HepG2 (cell line): Measurements from ENCODE around the gene GUK1. TPM values are rescaled to one million over a fixed set of nuclear protein-coding genes. Genes with fewer than 3 reads are reported as not detected.
A peak's percentile ranks its signal among the peaks of the same experiment; 100 is the strongest.

Source experiments
- EHMT2 ChIP-seq: fragments of 200-600 bp; sonication (generic); IDR thresholded peaks from 2 replicates; pipeline ENCODE4 v1.7.0; 2017; ENCODE audit warnings: antibody characterized with exemption, low read depth, low read length, borderline replicate concordance
- KDM6A ChIP-seq: IDR thresholded peaks from 2 replicates; pipeline ENCODE4 v1.6.1; 2016; ENCODE audit warnings: low read depth
- MAFG ChIP-seq: sonication (generic); formaldehyde crosslinking; IDR thresholded peaks from 2 replicates; pipeline ENCODE4 v1.5.1; 2020; ENCODE audit warnings: mild to moderate bottlenecking, missing genetic modification reagents
- MZF1 ChIP-seq: sonication (generic); formaldehyde crosslinking; IDR thresholded peaks from 2 replicates; pipeline ENCODE4 v1.8.1; 2023; ENCODE audit warnings: mild to moderate bottlenecking, missing genetic modification reagents, borderline replicate concordance
- SMYD3 ChIP-seq: sonication (generic); formaldehyde crosslinking; IDR thresholded peaks from 2 replicates; pipeline ENCODE4 v1.8.1; 2023; ENCODE audit warnings: mild to moderate bottlenecking, missing genetic modification reagents
- ZNF274 ChIP-seq: sonication (generic); formaldehyde crosslinking; IDR thresholded peaks from 2 replicates; pipeline ENCODE4 v1.5.1; 2020; ENCODE audit warnings: mild to moderate bottlenecking, missing genetic modification reagents
- ZNF772 ChIP-seq: sonication (generic); formaldehyde crosslinking; IDR thresholded peaks from 2 replicates; pipeline ENCODE4 v1.5.0; 2020; ENCODE audit warnings: mild to moderate bottlenecking, missing genetic modification reagents
- polyA plus RNA-seq, 8 experiments: library from polyadenylated mRNA; depleted of rRNA in 3 of 8; stranded (reverse) in 7 of 8; unstranded in 1 of 8; fragments of >200 nt; fragmentation: Illumina TruSeq in 4 of 8; extraction: Trizol in 4 of 8; gene quantifications; 2 replicates each; pipeline versions ENCODE4 v1.2.1 to v1.2.3, GENCODE V29; 2011 to 2016; ENCODE audit warnings: low read depth in 4 of 8, missing spikeins in 1 of 8, mixed read lengths in 1 of 8; ENCODE audit not compliant: insufficient read depth in 1 of 8
- total RNA-seq, 5 experiments: library from RNA; depleted of rRNA; stranded (reverse); fragments of >200 nt; fragmentation: Illumina TruSeq; extraction: Trizol; gene quantifications; 2 replicates each; pipeline ENCODE4 v1.2.3, GENCODE V29; 2016; ENCODE audit warnings: low read depth in 1 of 5
- TF ChIP-seq, protein P1 (sequence below): sonication (generic); formaldehyde crosslinking; IDR thresholded peaks from 2 replicates; pipeline ENCODE4 v1.5.0; 2020; ENCODE audit warnings: mild to moderate bottlenecking, missing genetic modification reagents, borderline replicate concordance
- TF ChIP-seq, protein P2 (sequence below): sonication (generic); formaldehyde crosslinking; IDR thresholded peaks from 2 replicates; pipeline ENCODE4 v1.4.0; 2020; ENCODE audit warnings: missing genetic modification reagents, borderline replicate concordance
- TF ChIP-seq, protein P3 (sequence below): sonication (generic); formaldehyde crosslinking; conservative IDR thresholded peaks from 2 replicates; pipeline ENCODE4 v1.4.0; 2020; ENCODE audit warnings: mild to moderate bottlenecking, missing genetic modification reagents, moderate library complexity
- TF ChIP-seq, protein P4 (sequence below): IDR thresholded peaks from 2 replicates; pipeline ENCODE4 v1.6.1; 2016; ENCODE audit warnings: missing biosample characterization, missing genetic modification reagents, low read depth

Gene GUK1
- total and polyA plus RNA-seq, 2 of the 13 experiments (the other 11 are each of a cell fraction or from before 2014, with no cell fraction given), result 116 to 154 TPM

DNA sequence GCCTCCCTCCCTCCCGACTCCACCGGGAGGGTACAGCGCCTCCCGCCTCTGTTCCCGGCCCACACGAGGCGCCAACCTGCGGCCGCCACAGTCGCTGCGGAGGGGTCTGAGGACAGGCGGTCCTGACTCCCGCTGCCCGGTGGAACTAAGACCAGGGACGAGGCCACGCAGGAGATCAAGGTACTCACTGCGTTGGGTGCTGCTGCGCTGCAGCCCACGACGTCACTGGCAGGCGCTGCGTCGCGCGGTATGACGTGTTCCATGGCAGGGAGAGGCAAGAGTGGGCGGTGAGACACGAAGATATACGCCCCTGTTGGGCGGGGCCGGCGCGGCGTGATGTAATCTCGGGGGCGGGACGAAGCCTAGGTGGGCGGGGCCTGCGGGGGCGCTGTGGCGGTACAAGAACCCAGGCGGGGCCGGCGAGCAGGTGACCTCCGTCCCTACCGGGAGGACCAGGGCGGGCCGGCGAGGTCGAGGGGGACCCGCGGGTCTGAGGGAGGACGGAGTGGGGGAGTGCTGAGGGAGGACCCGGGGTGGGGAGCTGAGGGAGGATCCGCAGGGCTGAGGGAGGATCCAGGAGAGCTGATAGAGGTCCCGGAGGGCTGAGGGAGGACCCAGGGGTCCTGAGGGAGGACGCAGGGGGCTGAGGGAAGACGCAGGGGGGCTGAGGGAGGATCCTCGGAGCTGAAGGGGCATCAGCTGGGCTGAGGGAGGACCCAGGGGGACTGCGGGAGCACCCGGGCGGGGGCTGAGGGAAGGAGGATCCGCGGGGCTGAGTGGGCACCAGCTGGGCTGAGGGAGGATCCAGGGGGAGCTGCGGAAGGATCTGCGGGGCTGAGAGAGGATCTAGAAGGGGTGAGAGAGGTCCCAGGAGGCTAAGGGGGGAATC lies 30.8 kb upstream of the GUK1 start, which contains the start of gene MRPL55 (continued):
- peak; percentile 70; the same call in 1 of the 2 replicates for TF ChIP-seq SMYD3
- TF ChIP-seq KDM6A (CRISPR knock-in tag), result peak; percentile 17; the same call in 1 of the 2 replicates
- no peak for TF ChIP-seq MAFG
- no peak for TF ChIP-seq EHMT2
- no peak for TF ChIP-seq MZF1 (CRISPR knock-in tag)
- TF ChIP-seq, protein P1, sequence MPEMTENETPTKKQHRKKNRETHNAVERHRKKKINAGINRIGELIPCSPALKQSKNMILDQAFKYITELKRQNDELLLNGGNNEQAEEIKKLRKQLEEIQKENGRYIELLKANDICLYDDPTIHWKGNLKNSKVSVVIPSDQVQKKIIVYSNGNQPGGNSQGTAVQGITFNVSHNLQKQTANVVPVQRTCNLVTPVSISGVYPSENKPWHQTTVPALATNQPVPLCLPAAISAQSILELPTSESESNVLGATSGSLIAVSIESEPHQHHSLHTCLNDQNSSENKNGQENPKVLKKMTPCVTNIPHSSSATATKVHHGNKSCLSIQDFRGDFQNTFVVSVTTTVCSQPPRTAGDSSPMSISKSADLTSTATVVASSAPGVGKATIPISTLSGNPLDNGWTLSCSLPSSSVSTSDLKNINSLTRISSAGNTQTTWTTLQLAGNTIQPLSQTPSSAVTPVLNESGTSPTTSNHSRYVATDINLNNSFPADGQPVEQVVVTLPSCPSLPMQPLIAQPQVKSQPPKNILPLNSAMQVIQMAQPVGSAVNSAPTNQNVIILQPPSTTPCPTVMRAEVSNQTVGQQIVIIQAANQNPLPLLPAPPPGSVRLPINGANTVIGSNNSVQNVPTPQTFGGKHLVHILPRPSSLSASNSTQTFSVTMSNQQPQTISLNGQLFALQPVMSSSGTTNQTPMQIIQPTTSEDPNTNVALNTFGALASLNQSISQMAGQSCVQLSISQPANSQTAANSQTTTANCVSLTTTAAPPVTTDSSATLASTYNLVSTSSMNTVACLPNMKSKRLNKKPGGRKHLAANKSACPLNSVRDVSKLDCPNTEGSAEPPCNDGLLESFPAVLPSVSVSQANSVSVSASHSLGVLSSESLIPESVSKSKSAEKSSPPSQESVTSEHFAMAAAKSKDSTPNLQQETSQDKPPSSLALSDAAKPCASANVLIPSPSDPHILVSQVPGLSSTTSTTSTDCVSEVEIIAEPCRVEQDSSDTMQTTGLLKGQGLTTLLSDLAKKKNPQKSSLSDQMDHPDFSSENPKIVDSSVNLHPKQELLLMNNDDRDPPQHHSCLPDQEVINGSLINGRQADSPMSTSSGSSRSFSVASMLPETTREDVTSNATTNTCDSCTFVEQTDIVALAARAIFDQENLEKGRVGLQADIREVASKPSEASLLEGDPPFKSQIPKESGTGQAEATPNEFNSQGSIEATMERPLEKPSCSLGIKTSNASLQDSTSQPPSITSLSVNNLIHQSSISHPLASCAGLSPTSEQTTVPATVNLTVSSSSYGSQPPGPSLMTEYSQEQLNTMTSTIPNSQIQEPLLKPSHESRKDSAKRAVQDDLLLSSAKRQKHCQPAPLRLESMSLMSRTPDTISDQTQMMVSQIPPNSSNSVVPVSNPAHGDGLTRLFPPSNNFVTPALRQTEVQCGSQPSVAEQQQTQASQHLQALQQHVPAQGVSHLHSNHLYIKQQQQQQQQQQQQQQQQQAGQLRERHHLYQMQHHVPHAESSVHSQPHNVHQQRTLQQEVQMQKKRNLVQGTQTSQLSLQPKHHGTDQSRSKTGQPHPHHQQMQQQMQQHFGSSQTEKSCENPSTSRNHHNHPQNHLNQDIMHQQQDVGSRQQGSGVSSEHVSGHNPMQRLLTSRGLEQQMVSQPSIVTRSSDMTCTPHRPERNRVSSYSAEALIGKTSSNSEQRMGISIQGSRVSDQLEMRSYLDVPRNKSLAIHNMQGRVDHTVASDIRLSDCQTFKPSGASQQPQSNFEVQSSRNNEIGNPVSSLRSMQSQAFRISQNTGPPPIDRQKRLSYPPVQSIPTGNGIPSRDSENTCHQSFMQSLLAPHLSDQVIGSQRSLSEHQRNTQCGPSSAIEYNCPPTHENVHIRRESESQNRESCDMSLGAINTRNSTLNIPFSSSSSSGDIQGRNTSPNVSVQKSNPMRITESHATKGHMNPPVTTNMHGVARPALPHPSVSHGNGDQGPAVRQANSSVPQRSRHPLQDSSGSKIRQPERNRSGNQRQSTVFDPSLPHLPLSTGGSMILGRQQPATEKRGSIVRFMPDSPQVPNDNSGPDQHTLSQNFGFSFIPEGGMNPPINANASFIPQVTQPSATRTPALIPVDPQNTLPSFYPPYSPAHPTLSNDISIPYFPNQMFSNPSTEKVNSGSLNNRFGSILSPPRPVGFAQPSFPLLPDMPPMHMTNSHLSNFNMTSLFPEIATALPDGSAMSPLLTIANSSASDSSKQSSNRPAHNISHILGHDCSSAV (CRISPR knock-in tag), result no peak
- TF ChIP-seq, protein P2, sequence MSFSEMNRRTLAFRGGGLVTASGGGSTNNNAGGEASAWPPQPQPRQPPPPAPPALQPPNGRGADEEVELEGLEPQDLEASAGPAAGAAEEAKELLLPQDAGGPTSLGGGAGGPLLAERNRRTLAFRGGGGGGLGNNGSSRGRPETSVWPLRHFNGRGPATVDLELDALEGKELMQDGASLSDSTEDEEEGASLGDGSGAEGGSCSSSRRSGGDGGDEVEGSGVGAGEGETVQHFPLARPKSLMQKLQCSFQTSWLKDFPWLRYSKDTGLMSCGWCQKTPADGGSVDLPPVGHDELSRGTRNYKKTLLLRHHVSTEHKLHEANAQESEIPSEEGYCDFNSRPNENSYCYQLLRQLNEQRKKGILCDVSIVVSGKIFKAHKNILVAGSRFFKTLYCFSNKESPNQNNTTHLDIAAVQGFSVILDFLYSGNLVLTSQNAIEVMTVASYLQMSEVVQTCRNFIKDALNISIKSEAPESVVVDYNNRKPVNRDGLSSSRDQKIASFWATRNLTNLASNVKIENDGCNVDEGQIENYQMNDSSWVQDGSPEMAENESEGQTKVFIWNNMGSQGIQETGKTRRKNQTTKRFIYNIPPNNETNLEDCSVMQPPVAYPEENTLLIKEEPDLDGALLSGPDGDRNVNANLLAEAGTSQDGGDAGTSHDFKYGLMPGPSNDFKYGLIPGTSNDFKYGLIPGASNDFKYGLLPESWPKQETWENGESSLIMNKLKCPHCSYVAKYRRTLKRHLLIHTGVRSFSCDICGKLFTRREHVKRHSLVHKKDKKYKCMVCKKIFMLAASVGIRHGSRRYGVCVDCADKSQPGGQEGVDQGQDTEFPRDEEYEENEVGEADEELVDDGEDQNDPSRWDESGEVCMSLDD, result no peak
- TF ChIP-seq, protein P3, sequence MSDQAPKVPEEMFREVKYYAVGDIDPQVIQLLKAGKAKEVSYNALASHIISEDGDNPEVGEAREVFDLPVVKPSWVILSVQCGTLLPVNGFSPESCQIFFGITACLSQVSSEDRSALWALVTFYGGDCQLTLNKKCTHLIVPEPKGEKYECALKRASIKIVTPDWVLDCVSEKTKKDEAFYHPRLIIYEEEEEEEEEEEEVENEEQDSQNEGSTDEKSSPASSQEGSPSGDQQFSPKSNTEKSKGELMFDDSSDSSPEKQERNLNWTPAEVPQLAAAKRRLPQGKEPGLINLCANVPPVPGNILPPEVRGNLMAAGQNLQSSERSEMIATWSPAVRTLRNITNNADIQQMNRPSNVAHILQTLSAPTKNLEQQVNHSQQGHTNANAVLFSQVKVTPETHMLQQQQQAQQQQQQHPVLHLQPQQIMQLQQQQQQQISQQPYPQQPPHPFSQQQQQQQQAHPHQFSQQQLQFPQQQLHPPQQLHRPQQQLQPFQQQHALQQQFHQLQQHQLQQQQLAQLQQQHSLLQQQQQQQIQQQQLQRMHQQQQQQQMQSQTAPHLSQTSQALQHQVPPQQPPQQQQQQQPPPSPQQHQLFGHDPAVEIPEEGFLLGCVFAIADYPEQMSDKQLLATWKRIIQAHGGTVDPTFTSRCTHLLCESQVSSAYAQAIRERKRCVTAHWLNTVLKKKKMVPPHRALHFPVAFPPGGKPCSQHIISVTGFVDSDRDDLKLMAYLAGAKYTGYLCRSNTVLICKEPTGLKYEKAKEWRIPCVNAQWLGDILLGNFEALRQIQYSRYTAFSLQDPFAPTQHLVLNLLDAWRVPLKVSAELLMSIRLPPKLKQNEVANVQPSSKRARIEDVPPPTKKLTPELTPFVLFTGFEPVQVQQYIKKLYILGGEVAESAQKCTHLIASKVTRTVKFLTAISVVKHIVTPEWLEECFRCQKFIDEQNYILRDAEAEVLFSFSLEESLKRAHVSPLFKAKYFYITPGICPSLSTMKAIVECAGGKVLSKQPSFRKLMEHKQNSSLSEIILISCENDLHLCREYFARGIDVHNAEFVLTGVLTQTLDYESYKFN, result peak; percentile 67
- TF ChIP-seq, protein P4, sequence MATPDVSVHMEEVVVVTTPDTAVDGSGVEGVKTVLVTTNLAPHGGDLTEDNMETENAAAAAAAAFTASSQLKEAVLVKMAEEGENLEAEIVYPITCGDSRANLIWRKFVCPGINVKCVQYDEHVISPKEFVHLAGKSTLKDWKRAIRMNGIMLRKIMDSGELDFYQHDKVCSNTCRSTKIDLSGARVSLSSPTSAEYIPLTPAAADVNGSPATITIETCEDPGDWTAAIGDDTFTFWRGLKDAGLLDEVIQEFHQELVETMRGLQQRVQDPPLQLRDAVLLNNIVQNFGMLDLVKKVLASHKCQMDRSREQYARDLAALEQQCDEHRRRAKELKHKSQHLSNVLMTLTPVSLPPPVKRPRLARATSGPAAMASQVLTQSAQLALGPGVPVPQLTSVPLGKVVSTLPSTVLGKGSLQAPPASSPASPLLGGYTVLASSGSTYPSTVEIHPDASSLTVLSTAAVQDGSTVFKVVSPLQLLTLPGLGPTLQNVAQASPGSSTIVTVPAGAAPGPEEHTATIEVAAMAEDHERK (CRISPR knock-in tag), result peak; percentile 80
- peak; percentile 76 for TF ChIP-seq ZNF772 (CRISPR knock-in tag)
- peak; percentile 84; the same call in 1 of the 2 replicates for TF ChIP-seq ZNF274 (CRISPR knock-in tag)
